Loucy (cell line): ENCODE results near the gene MPP4.

Experiments
- EZH2phosphoT487 ChIP-seq: fragments of 200-600 bp; IDR thresholded peaks from 2 replicates; pipeline ENCODE4 v1.6.1; 2018; ENCODE audit warnings: antibody characterized with exemption, mild to moderate bottlenecking, moderate library complexity, borderline replicate concordance
- TF ChIP-seq, protein P1 (sequence below): fragments of 200-600 bp; sonication (generic); conservative IDR thresholded peaks from 2 replicates; pipeline ENCODE4 v1.5.1; 2014; ENCODE audit warnings: mild to moderate bottlenecking, antibody characterized with exemption, low read length

GRCh38 chr2:201735486-201735885, 37.0 kb upstream of the MPP4 start:
- TF ChIP-seq, protein P1, sequence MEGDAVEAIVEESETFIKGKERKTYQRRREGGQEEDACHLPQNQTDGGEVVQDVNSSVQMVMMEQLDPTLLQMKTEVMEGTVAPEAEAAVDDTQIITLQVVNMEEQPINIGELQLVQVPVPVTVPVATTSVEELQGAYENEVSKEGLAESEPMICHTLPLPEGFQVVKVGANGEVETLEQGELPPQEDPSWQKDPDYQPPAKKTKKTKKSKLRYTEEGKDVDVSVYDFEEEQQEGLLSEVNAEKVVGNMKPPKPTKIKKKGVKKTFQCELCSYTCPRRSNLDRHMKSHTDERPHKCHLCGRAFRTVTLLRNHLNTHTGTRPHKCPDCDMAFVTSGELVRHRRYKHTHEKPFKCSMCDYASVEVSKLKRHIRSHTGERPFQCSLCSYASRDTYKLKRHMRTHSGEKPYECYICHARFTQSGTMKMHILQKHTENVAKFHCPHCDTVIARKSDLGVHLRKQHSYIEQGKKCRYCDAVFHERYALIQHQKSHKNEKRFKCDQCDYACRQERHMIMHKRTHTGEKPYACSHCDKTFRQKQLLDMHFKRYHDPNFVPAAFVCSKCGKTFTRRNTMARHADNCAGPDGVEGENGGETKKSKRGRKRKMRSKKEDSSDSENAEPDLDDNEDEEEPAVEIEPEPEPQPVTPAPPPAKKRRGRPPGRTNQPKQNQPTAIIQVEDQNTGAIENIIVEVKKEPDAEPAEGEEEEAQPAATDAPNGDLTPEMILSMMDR: no peak
- no peak for TF ChIP-seq EZH2phosphoT487
